HG03378 (cell line): Measurements from ENCODE around the gene ITGAX.
"Not testable (repeated sequence)": the region's sequence is repeated elsewhere in the genome, so short reads cannot be mapped to it uniquely, and the experiment has no call there.

Source experiments
- ATAC-seq: cut with Tn5 transposase; IDR thresholded peaks from one replicate; pipeline ENCODE4 v1.9.1; 2021; ENCODE audit warnings: mild to moderate bottlenecking, moderate library complexity; ENCODE audit not compliant: unreplicated experiment

Gene ITGAX

GRCh38 chr16:31404353-31405064 is 49.5 kb downstream of the ITGAX start:
- no peak for ATAC-seq

GRCh38 chr16:31407406-31407805 is 52.4 kb downstream of the ITGAX start:
- ATAC-seq = no peak

GRCh38 chr16:31409433-31409832 is 54.5 kb downstream of the ITGAX start:
- ATAC-seq = no peak

- ATAC-seq = no peak
These were observed 55.1 kb downstream of the ITGAX start for GRCh38 chr16:31410082-31410481.

- no peak for ATAC-seq
These were observed 56.3 kb downstream of the ITGAX start for GRCh38 chr16:31411024-31411844.

- no peak for ATAC-seq
These were observed 57.8 kb downstream of the ITGAX start for GRCh38 chr16:31412750-31413149.

GRCh38 chr16:31413381-31413780 is 58.4 kb downstream of the ITGAX start:
- no peak for ATAC-seq

- no peak for ATAC-seq
These were observed 59.0 kb downstream of the ITGAX start for GRCh38 chr16:31413943-31414342.

GRCh38 chr16:31414706-31415105 is 59.7 kb downstream of the ITGAX start:
- ATAC-seq = no peak

GRCh38 chr16:31416371-31416770 is 61.4 kb downstream of the ITGAX start:
- ATAC-seq = no peak

- ATAC-seq = not testable (repeated sequence)
These were observed 62.1 kb downstream of the ITGAX start for GRCh38 chr16:31417036-31417435.

GRCh38 chr16:31417916-31418315 is 62.9 kb downstream of the ITGAX start:
- ATAC-seq = no peak

GRCh38 chr16:31420037-31420436 is 65.1 kb downstream of the ITGAX start:
- no peak for ATAC-seq

- ATAC-seq = no peak
These were observed 66.6 kb downstream of the ITGAX start for GRCh38 chr16:31421587-31421986.

- ATAC-seq = no peak
These were observed 68.3 kb downstream of the ITGAX start for GRCh38 chr16:31423241-31423640.

- no peak for ATAC-seq
These were observed 68.8 kb downstream of the ITGAX start for GRCh38 chr16:31423801-31424200.

GRCh38 chr16:31427441-31428278 is 72.7 kb downstream of the ITGAX start:
- ATAC-seq = no peak

GRCh38 chr16:31428279-31428597 is 73.3 kb downstream of the ITGAX start, which contains the start of gene COX6A2:
Gene COX6A2, minus strand, starts transcription at chr16:31428360. Its CDS starts 35 bp downstream, at chr16:31428325.
- ATAC-seq = no peak

- ATAC-seq = no peak
These were observed 73.8 kb downstream of the ITGAX start for GRCh38 chr16:31428638-31429247.

GRCh38 chr16:31429314-31429713 is 74.3 kb downstream of the ITGAX start:
- no peak for ATAC-seq

GRCh38 chr16:31429796-31430195 is 74.8 kb downstream of the ITGAX start:
- ATAC-seq = no peak
